NCI-H1694 (cell line): Measurements from ENCODE around the gene ACLY.
"Not testable (repeated sequence)": the region's sequence is repeated elsewhere in the genome, so short reads cannot be mapped to it uniquely, and the experiment has no call there.

Experiments
- DNase-seq: peaks from one replicate; lab custom pipeline; 2025; lab: John Stamatoyannopoulos, UW

ACLY gene

DNA sequence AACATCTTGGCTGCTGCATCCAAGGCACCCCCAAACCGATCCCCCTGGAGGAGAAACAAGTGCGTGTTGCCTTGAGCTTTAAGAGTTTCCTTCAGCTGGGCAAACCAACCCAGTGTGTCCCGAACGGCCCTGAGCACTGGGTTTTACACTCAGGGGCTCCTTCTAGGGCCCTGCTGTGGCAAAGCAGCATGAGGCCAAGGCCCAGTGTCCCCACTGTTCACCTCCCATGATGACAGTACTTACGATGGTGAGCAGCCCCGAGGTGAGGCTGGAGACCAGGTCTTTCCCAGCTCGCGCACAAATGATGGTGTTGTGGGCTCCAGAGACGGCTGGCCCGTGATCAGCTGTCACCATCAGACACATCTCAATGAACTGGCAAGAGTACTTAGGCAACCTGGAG lies 47.0 kb downstream of the ACLY start:
- no peak for DNase-seq

DNA sequence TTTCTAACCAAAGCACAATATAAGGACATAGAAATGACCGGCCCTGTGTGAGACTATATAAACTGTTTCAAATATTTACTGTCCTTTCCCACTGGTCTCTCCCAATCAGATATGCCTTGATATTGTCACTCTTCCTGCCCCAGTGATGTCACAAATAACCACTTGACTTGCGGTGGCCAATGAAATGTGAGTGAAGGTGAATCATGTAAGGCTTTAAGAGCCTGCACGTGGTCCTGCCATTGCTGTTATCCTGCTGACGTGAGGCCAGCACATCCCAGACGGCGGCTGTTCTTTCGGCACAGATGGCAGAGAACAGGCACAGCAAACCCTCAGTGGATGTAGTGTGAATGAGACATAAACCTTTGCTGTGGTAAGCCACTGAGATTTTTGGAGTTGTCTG lies 48.1 kb downstream of the ACLY start:
- no peak for DNase-seq

DNA sequence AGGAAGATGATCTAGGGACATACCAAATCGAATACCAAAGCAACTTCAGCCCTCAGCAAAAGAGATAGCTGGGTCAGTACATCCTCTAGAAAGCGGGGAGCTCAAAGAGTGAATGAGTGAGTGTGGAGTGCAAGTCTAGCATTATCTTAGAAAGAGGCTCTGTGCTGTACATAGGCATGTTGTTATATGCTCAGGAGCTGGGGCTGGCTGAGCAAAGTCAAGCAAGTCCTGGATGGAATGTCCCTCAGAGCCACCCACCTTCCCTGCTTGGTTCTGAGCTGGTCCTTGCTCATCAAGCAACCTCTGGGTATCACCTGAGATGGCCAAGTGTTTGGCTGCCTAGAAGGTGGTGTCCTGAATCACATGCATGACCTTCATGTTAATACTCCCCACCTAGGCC lies 48.7 kb downstream of the ACLY start:
- DNase-seq = no peak

DNA sequence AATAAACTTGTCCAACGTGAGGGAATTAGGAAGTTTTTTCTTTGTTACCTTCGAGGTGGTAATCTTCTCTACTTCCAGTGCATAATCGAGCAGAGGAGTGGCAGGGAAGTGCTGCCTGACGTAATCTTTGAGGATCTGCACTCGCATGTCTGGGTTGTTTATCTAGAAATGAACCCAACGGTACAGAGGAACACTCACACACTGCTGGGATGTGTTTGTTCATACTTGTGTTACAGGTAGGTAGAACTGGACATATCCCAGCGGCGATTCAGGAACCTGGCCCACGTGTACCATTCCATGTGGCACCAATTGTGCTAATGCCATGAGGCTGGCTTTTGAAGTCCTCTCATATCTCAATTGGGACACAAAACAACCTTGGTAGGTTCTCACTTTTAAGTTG lies 49.3 kb downstream of the ACLY start:
- DNase-seq = no peak

DNA sequence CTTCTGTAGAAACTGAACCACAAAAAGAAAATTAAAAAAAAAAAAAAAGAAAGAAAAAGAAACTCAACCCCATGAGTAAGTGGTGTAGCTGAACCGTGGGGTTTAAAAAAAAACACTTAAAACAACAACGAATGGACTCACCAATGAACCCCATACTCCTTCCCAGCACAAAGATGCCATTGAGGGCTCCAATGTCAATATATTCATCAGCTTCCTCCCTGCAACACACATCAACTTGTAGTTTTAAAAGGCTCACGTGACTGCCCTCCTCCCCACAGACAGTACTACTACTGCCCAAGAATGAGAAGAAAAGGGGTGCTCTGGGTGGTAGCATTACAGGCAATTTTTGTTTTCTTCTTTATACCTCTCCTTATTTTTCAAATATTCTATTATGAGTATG lies 50.2 kb downstream of the ACLY start:
- no peak for DNase-seq

DNA sequence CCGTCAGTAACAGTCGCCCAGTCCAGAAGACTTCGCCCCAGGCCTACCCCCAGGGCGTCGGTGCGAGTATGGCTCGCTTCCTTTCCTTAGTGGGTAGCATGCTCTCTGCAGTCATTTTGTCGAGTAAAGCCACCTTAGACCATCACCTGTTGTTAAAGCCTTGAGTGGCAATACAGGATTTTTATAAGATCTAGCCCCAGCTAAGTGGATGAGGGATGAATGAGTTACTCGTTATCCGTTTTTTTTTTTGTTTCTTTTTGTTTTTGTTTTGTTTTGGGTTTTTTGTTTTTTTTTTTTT lies 53.2 kb downstream of the ACLY start:
- DNase-seq = no peak

DNA sequence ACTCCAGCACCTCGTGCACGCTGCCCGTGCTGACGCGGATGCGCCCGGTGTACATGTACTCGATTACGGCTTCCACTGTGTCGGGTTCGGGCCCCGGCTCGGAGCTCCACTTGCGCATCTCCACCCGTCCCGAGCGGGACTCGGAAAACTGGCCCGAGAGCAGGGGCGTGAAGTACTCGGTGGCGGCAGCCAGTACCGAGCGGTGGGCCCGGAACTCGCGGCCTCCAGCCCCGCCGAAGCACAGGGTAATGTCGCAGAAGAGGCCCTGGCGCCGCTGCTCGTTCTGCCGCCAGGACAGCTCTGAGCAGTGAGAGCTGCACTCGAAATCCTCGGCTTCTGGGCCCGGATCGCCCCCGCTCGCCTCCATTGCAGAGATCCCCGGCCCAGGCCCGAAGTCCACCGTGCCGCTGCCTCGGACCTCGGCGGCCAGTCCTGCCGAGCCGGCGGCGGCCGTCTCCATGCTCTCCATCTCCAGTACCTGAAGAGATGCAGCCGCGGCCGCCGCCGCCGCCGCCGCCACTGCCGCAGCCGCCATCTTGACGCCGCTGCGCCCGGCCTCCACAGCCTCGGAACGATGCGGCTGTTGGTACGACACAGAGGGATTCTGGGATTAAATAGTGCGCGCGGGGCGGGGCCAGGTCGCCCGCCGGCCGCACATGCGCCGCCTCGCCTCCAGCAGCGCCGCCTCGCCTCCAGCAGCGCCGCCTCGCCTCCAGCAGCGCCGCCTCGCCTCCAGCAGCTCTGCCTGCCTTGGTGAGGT lies 53.7 kb downstream of the ACLY start, which contains the start of gene KLHL11:
Gene KLHL11 (minus strand): TSS at position 588 of the 760 bp plus-strand sequence. CDS start 53 bp downstream, at position 535.
- DNase-seq = peak; percentile 73

DNA sequence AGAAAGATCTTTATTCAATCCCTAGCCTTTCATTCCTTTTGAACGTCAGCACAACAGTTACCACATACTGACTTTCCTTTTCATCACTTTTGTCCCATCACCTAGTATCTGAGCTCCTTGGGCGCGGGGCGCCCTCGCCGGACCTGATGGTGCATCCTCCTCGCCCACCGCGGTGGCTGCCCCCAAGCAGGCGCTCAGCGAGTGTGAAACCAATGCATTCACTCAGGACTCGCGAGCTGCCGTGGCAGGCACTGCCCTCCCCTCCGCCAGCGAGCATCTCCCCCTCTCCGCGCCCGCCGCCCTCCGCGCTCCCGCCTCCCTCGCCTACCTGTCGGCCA lies 54.3 kb downstream of the ACLY start:
- DNase-seq = no peak

DNA sequence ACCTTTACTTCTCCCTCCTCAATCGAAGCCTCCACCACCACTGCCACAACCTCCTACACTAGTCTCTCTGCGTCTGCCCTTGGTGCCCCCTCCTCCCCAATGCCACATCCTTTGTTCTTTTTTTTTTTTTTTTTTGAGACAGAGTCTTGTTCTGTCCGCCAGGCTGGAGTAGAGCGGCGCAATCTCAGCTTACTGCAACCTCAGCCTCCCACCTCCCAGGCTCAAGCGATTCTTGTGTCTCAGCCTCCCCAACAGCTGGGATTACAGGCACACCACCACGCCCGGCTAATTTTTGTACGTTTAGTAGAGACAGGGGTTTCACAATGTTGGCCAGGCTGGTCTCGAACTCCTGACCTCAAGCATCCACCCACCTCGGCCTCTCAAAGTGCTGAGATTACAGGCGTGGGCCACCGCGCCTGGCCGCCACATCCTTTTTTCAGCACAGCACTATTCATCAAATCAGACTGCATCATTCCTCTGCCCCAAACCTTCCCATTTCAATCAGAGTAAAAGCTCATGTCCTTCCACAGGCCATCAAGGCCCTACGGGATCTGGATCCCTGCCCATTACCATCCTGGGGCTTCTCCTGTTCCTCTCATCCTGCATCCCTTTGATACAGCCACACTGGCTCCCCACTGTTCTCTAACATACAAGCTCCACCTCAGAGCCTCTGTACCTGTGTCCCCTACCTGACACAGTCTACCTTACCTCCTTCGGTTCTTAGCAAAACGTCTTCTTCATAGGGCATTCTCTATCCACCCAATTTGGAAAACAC lies 55.5 kb downstream of the ACLY start:
- no peak for DNase-seq

DNA sequence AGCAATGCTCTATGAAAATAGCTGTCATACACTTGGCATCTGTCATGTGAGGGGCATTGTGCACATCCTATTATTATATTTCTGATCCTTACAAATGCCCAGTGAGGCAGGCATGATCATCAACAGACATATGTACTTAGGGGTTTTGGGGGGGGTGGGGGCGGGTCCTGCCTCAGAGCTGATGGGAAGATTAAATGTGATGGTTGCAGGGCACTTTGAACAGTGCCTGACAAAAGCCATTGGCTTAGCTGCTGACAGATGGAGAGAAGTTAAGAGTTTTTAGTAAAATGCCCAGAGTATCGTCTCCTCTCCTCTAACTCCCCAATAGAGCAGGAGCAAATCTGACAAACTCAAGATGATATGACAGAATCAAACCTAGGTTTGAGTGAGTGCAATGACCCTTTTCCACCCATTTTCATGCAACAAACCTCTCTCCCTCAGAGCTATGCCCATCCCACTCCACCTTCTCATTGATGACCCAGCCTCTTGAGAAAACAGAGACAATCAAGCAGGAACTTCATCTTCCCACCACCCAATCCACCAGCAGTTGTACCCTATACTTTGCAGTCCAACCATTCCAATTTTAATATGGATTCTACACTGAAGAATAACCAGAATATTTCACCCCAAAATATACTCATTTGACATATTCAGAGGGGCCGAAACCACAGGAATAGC lies 58.4 kb downstream of the ACLY start:
- DNase-seq = no peak

DNA sequence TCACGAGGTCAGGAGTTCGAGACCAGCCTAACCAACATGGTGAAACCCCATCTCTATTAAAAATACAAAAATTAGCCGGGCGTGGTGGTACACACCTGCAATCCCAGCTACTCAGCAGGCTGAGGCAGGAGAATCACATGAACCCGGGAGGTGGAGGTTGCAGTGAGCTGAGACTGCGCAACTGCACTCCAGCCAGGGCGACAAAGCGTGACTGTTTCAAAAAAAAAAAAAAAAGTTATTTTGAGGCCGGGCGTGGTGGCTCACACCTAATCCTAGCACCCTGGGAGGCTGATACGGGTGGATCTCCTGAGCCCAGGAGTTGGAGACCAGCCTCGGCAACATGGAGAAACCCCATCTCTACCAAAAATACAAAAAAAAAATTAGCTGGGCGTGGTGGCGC lies 67.4 kb downstream of the ACLY start:
- DNase-seq = not testable (repeated sequence)

DNA sequence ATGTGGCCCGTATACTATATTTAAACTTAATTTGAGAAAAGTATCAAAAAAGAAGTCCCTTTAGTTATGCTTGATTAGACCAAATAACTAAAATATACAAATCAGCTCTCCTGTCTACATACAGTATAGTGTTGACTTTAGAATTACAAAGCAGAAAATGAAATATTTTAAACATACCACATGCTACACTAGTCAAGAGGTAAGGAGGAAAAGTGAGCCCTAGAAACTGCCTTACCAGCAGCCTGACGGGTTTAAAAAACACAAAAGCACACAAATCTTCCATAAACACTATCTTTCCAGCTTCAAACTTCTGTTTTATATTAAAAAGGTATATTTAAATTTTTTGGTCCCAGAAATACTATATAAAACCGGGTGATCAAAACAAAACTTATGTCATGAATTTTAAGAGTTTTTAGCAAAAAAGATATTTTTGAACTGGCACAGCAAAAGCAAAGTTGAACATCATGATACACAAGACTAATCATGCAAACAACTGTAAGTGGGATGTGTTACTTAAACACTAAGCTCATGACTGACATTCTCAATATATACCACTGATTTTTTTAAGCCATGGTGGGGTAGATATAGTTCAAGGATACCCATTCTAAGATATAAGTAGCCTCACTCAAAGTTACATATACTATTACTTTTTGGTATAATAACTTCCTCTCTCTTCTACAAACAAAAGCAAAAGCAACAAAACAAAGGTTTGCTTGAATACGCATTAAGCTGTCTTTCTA lies 69.3 kb downstream of the ACLY start:
- no peak for DNase-seq

DNA sequence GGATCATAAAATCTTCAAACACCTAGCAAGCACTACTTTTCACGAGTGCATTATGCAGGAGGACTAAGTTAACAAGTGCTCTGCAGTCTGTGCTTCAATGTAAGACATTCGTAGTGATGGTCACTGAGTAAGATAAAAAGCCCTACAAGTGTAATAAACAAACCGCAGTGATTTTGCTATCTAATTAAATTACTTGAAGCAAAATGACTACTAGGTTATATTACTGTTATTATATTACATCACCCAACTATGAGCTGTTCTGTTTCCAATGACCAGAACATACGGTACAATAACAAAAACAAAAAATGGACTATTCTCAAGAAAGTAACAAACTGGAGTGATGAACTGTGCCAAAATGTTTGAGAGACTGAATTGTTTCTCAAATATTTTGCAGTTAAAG lies 70.0 kb downstream of the ACLY start:
- DNase-seq = no peak

DNA sequence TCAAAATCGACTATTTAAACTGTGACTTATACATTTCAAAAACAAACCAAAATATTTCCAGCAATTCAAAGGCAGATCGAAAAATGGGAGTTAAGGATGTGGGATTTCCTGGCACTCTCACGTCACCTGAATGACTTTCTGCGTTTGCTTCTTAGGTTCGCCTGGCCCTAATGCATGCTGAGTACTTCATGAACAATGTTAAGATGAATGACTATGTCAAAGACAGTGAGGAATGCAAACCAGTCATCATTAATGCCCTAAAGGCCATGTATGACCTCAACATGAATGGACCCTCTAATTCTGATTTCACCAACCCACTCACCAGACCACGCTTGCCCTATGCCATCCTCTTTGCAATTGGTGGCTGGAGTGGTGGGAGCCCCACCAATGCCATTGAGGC lies 73.8 kb downstream of the ACLY start:
- no peak for DNase-seq

DNA sequence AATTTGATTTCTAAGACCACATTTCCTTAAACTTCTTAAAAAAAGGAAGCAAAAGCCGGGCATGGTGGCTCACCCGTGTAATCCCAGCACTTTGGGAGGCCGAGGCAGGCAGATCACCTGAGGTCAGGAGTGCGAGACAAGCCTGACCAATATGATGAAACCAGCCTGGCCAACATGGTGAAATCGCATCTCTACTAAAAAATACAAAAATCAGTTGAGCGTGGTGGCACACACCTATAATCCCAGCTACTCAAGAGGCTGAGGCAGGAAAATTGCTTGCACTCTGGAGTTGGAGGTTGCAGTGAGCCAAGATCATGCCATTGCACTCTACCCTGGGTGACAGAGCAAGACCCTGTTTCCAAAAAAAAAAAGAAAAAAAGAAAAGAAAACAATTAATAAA lies 78.0 kb downstream of the ACLY start:
- DNase-seq = not testable (repeated sequence)

DNA sequence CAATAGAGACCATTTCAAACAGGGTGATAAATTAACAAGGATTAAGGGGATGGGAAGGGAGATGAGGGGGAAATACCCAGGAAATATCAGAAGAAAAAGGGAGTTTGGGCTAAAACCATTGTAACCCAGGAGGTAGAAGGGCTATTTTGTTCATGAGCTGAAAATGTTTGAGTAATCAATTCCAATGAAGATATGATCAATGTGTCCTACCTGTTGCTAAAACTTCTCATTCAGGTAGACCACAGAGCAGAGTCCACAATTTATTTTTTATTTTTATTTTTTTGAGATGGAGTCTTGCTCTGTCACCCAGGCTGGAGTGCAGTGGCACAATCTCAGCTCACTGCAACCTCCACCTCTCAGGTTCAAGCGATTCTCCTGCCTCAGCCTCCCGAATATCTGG lies 79.3 kb downstream of the ACLY start:
- not testable (repeated sequence) for DNase-seq

DNA sequence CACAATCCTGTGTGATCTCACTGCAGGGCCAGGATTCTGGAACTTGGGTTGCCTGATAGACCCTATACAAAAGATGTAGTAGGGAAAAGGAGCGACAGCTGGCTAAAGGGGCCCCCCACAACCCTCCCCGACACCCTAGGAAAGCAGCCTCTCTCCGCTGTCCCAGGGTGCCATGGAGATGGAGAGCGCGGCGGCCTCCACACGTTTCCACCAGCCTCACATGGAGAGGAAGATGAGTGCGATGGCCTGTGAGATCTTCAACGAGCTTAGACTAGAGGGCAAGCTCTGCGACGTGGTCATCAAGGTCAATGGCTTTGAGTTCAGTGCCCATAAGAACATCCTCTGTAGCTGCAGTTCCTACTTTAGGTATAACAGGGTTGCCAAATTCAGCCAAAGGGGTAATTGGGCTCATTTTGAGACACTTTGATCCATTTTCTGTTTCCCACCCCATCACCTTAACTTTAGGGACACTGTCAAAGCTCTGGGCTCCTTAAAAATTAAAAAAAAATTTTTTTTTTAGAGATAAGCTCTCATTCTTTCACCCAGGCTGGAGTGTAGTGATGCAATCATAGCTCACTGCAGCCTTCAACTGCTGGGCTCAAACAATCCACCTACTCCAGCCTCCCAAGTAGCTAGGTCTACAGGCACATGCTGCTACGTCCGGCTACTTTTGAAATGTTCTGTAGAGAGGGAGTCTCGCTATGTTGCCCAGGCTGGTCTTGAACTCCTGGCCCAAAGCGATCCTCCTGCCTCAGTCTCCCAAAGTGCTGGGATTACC lies 80.8 kb downstream of the ACLY start, which contains the start of gene KLHL10:
Gene KLHL10 (plus strand): TSS at position 65 of the 778 bp plus-strand sequence. CDS start 108 bp downstream, at position 173.
- DNase-seq = no peak

DNA sequence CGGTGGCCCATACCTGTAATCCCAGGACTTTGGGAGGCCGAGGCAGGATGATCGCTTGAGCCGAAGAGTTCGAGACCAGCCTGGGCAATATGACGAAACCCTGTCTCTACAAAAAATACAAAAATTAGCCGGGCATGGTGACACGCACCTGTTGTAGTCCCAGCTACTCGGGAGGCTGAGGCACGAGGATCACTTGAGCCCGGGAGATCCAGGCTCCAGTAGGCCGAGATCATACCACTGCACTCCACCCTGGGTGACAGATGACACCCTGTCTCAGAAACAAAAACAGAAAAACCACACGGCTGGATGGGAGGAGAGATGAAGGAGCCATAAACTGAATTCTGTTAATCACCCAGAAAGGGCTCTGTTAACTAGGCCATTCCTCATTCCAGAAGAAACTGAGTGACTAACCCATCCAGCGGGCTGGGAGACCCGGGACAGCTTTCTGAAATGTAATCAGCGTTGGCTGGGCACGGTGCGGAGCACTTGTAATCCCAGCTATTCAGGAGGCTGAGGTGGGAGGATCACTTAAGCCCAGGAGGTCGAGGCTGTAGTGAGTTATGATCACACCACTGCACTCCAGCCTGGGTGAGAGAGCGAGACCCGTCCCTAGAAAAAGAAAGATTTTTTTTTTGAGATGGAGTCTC lies 82.1 kb downstream of the ACLY start:
- DNase-seq = no peak

DNA sequence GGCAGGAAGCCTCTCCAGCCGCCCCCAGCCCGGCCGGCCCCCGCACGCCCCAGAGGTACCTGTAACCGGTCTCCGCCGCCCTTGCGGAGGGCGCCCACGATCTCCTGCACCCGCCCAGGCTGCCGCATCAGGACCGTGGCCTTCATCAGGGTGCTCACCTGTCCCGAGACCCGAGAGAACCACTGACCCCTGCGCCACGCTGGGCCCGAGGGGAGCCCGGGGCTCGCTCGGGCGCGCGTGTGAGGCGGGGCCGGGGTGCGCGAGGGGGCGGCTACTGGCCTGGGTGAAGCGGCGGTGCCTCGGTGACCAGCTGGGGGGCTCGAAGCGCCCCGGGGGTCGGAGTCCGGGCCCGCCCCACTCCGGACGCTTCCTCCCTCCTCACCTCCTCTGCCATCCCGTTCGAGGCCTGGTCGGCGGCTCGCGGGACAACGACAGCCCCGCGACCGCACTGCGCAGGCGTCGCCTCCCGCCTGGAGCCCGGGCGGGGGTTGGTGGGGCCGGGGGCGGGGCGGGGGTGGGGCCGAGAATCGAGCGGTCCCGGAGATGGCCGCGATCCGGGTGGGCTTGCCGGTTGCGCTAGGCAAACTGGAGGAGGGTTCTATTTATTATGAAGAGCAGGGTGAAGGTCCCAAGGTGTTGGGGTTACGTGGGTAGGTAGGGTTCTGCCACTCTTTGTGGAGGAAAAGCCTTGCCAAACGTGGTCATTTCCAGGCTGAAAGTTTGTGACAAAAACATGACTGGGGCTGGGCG lies 82.8 kb downstream of the ACLY start, which contains the start of gene NT5C3B:
Gene NT5C3B (minus strand): TSS at position 433 of the 750 bp plus-strand sequence. CDS start 39 bp downstream, at position 394.
- peak; percentile 20 for DNase-seq

DNA sequence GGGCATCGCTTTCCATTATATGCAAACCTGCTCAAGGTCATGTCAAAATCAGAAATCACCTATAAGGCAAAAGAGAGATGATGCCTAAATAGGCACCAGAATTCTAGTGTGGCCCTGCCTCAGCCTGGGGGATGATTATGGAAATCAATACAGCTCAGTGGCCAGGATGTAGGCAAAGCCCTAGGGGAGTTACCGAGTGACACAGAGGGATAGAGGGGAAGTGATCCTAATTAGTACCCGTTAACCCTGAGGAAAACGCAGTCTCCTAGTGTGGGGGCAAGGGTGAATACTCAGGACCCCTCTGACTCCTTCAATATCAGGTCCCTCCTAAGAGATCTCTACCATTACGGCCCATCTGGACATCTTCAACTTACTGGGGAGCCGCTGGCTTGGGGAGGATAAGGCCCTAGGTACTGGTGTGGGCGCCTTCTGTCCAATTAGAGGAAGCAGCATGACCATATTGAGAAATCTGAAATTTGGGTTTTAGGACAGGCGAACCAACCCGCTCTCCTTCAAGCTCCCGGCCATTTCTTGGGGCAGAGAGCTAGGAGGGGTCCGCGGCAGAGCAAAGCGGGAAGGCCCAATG lies 83.4 kb downstream of the ACLY start:
- no peak for DNase-seq
